HG03280 (cell line): ENCODE data around the gene USP34.
A peak's percentile ranks its signal among the peaks of the same experiment; 100 is the strongest.
"Not testable (repeated sequence)": the region's sequence is repeated elsewhere in the genome, so short reads cannot be mapped to it uniquely, and the experiment has no call there.

Experiments
- ATAC-seq: cut with Tn5 transposase; IDR thresholded peaks from one replicate; pipeline ENCODE4 v1.9.1; 2021; ENCODE audit warnings: mild to moderate bottlenecking, moderate library complexity; ENCODE audit not compliant: unreplicated experiment

USP34 gene

GRCh38 chr2:61165946-61166345 lies 304.9 kb downstream of the USP34 start:
- ATAC-seq = no peak

GRCh38 chr2:61165082-61165481 lies 305.8 kb downstream of the USP34 start:
- ATAC-seq = not testable (repeated sequence)

DNA sequence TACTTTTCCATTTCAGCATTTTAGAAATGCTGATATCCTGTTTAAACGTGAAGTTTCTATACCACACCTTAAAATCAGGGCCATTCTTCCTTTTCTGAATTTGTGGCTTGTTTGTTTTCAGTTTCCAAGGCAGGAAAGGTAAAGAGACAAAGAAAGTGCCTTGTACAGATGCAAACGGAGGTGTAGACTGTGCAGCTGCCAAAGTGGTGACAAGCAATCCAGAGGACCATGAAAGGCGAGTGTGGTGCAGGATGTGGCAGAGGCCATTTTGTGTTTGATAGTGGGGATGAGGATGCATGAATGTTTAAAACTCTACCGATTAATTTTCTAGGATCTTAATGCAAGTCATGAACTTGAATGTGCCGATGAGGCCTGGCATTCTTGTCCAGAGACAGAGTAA lies 308.2 kb downstream of the USP34 start:
- no peak for ATAC-seq

- ATAC-seq = no peak
These were observed 309.0 kb downstream of the USP34 start, which contains the start of gene C2orf74 for GRCh38 chr2:61161888-61162287. C2orf74 (plus strand) TSS chr2:61162188; CDS start chr2:61162515, 327 bp downstream.

DNA sequence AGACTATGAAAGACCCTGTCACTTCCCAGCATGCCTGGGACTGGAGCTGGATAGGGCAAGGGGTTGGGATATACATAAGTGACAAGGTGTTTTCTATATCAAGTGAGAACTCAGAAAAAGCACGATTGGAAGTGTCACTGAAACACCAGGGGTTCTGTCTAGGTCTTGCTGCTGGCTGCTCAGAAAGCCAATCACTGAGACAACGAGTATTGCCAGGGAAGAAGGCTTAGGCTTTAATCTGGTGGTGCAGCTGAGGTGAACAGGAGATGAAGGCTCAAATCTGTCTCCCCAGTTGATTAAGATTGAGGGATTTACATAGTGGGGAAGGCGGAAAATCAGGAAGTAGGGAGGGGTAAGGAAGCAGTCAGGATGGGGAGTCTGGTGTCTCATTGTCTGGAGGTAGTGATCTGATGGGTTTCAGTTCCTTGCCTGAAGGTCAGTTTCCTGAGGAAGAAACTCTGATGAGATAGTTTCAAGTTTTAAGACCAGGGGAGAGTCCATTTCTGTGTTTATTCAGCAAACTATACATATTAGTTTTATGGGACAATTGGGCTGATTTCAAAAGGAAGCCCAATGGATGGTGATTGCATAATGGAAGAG lies 312.4 kb downstream of the USP34 start:
- ATAC-seq = no peak

DNA sequence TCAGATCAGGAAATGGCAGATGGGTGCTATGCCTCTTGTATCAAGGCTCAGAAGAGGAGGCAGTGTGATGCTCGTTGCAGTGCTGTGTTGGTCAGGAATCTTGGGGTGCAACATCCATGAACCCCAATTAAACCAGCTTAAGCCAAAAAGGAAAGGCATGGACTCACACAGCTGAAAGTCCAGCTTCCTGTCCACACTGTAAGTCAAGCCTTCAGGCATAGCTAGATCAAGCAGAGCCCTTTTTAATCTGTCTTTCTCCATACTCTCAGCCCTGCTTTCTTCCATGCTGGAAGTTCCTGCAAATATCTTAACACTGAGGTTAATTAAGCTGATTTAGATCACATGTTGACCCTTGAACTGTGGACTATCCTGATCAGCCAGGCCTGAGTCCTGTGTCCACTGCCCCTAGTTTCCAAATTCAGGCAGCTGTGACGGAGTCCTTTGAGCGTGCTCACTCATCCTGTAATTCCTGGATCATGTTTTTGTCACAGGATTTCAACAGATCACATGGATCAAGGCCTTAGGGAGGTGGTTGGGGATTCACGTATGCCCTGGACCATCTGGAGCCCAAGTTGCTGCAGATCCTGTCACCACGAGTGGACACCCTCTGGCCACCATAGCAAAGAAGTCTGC lies 313.4 kb downstream of the USP34 start:
- no peak for ATAC-seq

GRCh38 chr2:61151436-61151835 lies 319.5 kb downstream of the USP34 start:
- no peak for ATAC-seq

- no peak for ATAC-seq
These were observed 321.8 kb downstream of the USP34 start for GRCh38 chr2:61149074-61149473.

DNA sequence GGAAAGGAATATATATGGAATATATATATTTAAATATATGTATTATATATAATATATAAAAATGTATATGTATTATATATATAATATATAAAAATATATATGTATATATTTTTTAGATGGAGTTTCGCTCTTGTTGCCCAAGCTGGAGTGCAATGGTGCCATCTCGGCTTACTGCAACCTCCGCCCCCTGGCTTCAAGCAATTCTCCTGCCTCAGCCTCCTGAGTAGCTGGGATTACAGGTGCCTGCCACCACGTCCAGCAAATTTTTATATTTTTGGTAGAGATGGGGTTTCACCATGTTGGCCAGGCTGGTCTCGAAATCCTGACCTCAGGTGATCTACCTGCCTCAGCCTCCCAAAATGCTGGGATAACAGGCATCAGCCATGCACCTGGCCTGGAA lies 322.8 kb downstream of the USP34 start:
- not testable (repeated sequence) for ATAC-seq

- ATAC-seq = no peak
These were observed 324.9 kb downstream of the USP34 start for GRCh38 chr2:61145990-61146389.

DNA sequence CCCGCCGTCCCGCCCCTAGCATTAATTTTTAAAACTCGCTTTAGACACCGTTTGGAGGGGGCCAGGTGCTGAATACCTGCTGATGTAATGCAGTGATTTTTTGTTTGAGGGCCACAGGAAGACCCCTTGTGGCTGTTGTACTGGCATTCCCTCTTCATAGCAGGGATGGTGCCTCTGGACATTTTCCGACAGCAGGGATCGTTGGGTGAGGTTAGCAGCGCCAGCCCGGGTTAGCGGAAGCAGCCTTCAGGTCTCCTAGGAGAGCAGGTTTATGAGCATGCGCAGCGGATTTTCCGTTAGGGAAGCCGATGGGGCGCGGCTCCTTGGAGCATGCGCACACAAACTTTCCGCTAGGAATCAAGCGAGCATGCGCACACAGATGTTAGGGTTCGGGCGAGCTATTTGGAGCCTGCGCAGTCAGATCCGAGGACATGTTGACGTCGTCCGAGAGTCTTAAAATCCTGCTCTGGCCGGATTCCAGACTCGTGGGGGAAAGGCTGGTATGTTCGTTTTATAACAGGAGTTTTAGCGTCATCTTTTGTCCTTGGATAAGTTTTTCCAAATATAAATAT lies 326.1 kb downstream of the USP34 start:
- ATAC-seq = peak; percentile 95

DNA sequence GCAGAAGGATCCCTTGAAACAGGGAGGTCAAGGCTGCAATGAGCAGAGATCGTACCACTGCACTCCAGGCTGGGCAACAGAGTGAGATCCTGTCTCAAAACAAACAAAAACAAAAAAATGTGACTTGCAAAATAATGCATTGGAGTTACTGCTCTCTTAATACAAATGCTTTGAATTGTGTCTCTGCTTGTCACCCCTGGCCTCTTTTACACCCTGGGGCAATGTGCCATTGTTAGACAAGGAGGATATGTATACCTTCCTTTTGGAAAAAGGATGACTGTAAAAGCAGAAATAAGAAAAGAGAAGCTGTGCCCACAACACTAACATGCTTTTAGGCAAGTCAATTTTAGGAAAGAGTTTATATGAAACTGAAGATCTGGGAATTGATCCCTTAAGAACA lies 329.7 kb downstream of the USP34 start:
- ATAC-seq = no peak

- no peak for ATAC-seq
These were observed 332.0 kb downstream of the USP34 start for GRCh38 chr2:61138859-61139258.
